Islet of Langerhans (tissue), 1 donor: ENCODE data around the gene CEP290.
A peak's percentile ranks its signal among the peaks of the same experiment; 100 is the strongest.
"Not testable (repeated sequence)": the region's sequence is repeated elsewhere in the genome, so short reads cannot be mapped to it uniquely, and the experiment has no call there.

Experiments
- FAIRE-seq: peaks from one replicate; lab custom pipeline; 2011; peaks lifted over from hg19 to GRCh38; lab: Jason Lieb, UNC

Gene CEP290

DNA sequence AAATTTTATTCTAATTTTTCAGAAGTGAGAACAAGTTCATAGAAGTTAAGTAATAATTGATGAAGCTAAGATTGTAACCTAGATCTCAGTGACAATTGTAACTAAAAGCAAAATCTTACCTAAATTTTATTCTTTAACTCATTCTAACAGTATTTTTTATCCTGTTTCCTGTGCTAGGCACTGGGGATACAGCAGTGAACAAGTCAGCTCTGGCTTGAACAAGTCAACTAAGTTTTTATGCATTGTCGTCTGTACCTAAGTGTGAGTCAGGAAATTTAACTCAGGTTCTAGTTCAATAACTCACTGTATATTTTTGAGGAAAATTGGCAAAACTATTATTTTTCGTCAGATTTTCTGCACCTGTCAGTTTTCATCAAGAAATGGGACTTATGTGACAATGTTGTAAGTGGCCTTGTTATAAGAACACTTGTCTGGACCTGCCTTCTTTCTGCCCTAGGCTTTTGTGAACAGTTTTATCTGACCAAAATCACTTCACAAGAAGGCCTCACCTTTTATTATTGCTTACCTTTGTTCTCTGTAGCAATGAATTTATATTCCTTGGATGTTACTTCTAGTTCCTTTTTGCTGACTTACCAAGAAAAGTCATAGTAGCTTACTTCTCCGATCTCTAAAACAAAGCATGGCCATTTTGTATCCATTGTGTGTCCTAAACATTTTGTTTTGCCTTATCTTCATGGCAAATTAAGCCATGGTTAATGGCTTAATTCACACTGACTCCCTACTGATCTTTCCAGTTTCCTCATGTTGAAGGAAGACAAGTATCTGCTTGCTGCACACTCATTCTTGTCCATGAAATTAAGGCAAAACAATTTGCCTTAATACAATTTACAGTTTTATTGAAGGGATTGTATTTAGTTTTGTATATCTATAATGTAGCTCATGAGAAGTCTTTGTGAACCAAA lies 2.9 kb upstream of the CEP290 start:
- FAIRE-seq = no peak

DNA sequence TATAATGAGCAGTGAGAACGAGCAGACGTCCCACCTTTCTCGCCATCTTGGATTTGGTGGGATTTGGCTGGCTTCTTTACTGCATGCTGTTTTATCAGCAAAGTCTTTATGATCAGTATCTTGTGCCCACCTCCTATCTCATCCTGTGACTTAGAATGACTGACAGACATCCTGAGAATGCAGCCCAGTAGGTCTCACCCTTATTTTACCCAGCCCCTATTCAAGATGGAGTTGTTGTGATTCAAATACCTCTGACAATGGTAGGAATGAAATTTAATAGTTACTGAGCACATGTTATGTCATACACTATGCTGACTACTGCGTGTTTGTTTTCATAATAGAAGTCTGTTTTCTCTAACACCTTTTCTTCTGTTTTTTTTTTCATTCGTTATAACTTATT lies 2.1 kb upstream of the CEP290 start:
- FAIRE-seq = no peak

DNA sequence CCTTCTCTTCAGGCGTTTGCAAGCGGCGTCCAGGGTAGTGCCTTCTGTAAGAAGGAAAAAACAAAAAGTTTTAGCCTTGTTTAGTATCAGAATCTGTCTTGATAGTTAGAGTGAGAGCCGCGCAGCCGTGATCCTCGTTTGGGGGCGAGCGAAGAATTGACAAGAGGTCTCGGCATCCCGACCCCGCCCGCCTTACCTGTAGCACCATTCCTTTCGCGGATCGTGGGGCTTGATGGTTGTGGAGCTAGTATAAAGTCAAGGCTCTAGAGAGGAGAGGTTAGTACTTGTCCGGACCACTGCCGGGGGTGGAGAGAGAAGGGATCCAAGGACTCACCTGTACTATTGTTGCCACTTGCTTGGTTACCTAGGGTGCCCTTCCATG lies 713 bp upstream of the CEP290 start:
- FAIRE-seq = no peak

DNA sequence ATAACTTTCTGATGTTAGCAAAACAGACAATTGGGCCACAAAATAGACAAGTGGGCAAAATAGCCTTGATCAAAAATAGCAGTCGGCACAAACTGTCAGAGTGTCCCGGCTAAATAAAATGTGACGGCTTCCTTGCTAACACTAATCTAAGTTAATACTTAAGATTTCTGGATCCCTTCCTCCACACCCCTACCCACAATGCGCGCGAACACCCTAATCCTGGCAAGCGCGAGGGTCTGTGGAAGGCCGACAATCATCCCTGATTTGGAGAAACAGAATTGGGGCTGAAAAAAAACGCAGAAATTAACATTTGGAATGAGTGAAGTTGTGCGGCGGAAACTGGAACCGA lies 489 bp downstream of the CEP290 start:
- FAIRE-seq = no peak

DNA sequence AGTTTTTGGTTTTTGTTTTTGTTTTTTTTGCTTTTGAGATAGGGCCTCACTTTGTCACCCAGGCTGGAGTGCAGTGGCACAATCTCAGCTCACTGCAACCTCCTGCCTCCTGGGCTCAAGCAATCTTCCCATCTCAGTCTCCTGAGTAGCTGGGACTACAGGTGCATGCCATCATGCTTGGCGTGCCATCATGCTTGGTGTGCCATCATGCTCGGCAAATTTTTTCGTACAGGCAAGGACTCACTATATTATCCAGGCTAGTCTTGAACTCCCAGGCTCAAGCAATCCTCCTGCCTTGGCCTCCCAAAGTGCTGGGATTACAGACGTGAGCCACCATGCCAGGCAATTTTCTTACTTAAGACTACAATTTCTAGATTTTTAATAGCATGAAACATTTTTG lies 2.2 kb downstream of the CEP290 start:
- not testable (repeated sequence) for FAIRE-seq

DNA sequence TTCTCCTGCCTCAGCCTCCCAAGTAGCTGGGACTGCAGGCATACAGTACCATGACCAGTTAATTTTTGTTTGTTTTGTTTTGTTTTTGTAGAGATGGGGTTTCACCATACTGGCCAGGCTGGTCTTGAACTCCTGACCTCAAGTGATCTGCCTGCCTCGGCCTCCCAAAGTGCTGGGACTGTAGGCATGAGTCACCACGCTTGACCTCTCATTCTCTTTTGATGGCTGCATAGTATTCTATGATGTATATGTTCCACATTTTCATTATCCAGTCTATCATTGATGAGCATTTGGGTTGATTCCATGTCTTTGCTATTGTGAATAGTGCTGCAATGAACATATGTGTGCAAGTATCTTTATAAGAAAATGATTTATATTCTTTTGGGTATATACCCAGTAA lies 8.7 kb downstream of the CEP290 start:
- FAIRE-seq = not testable (repeated sequence)

DNA sequence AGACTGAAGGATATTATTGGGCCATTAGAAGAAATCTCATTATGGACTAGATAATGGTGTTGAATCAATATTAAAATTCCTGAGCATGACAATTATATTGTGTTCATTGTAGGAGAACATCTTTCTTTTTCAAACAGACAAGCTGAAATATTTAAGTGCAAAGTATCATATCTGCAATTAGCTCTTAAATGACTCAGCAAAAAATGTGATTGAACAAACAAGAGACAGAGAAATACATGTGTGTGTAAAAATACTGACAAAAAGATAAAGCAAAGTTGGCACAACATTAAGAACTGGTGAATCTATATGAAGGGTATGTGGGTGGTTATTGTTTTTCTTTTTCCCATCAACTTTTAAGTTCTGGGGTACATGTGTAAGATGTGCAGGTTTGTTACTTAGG lies 9.5 kb downstream of the CEP290 start:
- peak; percentile 82 for FAIRE-seq

DNA sequence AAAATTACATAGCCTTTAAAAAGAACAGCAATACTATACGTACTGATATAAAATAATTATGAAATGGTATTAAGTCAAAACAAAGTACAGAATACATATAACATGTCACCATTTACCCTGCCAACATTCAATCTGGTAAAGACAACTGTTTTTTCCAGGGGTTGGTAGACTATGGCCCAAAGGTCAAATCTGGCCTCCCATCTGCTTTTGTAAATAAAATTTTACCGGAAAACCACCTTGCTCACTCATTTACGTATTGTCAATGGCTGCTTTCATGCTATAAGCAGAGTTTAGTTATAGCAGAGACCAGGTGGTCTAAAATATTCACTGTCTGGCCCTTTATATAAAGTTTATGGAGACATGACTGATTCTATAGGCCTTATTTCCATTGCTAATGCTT lies 14.0 kb downstream of the CEP290 start:
- no peak for FAIRE-seq

DNA sequence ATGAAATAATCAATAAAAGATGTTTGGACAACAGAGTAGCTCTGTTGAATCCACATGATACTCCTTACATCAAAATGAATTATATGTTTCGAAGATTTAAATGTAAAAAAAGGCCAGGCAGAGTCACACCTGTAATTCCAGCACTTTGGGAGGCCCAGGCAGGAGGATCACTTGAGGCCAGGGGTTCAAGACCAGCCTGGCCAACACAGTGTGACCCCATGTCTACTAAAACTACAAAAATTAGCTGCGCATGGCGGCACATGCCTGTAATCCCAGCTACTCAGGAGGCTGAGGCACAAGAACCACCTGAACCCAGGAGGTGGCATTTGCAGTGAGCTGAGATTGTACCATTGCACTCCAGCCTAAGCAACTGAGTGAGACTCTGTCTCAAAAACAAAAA lies 14.8 kb downstream of the CEP290 start:
- no peak for FAIRE-seq

DNA sequence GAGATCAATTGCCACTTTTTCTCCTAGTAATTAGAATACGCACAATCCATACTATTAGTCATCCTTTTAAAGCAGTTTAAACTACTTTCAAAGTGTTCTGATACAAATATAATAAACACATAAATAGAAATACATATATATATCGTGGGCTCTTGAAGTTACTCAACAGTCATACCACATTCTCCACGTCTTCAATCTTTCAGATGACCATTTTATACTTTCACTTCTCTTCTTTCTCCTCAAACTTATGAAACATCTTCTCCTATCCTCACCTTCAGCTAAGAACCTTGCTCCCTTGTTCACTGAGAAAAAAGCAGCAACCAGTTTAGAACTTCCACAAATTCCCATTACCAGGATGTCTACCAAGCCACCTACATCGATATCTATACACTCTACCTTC lies 19.2 kb downstream of the CEP290 start:
- FAIRE-seq = no peak

DNA sequence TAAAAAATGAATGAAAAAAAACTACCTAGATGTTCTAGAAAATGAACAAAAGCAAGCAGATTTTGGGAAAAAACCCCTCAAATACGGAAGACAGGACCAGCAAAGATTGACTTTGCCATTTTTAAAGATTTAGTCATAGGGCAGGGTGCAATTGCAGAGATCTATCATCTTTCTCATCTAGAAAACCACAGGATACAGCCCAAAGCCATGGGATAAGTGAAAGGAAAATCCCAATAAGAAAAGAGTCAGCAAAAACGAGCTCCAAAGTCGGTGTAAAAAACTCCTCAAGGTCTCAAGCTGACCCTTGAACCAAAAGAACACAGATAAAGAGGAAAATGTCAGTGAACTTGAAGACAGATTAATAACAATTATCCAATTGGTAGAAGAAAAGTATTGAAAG lies 28.0 kb downstream of the CEP290 start:
- FAIRE-seq = no peak

DNA sequence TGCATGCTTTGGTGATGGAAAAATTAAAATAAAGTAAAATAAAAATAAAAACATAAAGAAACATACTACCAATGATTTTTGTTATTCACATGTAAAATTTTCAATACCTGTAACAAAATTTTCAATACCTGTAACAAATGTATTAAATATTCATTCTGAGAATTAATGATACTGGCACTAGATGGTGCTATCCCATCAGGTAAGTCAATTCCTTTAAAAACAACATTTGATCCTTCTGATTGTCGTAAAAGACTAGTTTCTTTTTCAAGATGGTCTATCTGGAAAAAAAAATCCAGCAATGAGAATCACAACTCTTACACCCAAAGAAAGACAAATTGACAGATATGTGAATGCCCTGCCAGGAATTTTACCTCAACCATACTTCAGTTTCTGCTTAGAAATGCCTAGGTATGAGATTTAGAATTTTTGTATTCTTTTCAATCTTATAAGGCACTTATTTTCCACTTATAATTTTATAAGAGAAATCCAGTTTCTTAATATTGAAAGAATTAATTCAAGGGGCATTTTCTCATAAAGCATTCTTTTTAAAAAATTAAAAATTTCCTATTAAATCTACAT lies 30.7 kb downstream of the CEP290 start:
- FAIRE-seq = peak; percentile 99

DNA sequence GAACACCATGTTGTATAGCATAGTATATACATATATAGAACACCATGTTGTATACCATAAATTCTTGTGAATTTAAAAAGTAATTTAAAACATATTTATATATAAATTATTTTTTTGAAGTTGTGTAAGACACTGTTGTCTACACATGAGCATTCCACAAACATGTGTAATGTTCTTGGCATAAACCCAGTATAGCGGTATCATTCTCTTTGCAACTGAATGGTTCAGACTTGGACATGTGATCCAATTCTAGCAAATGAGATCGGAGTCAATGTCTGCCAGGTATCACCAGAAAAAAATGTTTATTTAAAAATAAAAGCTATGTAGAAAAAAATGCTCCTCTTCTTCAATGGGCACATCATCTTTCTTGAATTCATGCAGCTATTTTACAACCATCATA lies 33.9 kb downstream of the CEP290 start:
- peak; percentile 70 for FAIRE-seq

DNA sequence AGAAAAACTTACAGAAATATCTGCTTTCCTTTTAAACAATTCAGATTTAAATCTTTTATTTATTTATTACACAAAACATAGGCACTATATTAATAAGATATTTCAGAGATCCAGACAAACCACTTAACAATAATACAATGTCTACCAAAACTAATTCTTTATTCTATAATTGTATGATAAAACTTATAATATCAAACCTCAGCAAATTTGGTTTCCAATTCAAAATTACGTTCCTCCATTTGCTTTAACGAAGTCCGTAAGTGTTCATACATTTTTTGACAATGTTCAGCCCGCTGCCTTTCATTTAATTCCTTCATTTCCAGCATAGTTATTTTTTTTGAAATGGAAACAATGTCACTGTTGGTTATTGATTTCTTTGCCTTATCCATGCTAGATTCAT lies 48.3 kb downstream of the CEP290 start:
- no peak for FAIRE-seq

DNA sequence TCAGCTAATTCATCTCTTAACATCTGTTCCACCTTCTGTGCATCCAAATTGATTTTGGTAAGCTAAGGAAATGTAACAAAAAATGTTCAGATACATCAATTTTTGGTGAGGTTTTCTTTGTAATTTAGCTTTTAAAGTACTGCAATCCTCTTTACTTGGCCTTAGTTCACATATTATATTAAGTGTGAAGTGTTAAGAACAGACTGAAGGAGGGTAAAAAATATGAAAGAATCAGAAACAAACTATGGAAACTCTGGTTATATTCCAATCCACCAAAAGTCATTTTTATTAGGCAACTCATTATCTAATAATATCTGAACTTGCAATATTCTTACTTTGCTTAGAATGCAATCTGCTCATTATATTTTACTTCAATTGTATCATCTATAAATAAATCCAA lies 49.1 kb downstream of the CEP290 start:
- no peak for FAIRE-seq

DNA sequence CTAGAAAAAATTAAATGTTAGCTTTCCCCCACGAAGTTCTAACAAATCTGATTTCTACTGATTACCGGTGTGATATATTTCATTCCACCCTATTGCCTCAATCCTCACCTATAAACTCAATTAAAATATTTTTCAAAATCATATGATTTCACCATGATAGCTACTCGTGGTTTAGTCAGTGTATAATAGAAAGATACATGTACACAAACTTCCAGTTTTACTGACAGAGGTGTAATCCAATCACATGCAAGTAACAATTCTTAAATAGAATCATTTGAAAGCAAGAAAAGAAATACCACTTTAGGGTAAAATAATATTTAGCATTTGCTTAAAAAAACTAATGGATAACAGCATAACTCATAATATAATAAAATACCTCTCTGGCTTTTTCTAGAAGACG lies 57.7 kb downstream of the CEP290 start:
- FAIRE-seq = no peak

DNA sequence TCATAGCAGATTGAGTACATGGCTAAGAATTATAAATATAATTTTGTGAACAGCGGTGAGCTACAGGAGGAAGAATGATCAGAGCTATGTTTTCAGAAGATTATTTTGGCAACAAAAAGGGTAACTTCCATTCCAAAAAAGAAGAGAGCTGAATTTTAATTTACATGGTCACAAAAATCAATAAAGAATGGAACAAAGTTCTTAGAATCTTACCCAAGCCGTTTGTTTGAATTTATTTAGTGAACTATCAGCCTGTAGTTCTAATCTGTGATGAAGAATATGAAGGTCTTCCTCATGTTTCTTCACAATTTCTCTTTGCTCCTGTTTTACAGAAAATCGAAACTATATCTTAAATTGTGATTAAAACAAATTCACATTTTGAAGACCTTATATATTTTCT lies 58.3 kb downstream of the CEP290 start:
- no peak for FAIRE-seq

DNA sequence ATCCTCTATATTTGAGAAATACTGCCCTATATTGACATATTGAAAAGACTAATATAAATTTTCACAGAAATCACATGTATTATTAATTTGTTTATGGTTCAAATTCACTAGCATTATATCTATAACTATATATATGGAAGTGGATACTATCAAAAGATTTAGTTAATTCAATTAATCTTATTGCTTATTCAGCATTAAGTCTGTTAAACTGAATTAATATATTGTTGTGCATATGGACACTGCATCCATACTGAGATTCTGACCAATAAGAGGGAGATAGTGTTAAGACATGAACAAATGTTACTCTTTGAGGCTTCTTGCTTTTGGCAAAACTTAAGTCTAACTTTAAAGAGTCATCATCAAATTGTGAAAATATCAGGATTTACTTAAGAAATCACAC lies 60.6 kb downstream of the CEP290 start:
- no peak for FAIRE-seq

DNA sequence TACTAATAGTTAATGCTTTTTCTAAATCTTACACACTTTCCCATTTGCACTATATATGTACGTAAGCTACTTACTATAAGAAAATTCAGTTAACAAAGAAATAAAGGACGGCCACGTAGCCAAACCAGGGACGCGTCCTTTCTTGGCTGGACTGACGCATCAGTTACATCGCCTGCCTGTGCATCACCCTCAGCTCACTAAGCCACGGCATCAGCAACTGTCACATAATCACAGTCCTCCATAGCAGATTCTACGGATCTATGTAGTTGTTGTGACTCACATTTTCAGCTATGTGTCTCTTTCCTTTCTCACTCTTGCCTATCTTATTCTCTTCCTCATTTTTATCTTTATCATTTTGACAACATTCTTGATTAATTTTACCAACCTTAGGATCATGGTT lies 74.6 kb downstream of the CEP290 start:
- FAIRE-seq = no peak

DNA sequence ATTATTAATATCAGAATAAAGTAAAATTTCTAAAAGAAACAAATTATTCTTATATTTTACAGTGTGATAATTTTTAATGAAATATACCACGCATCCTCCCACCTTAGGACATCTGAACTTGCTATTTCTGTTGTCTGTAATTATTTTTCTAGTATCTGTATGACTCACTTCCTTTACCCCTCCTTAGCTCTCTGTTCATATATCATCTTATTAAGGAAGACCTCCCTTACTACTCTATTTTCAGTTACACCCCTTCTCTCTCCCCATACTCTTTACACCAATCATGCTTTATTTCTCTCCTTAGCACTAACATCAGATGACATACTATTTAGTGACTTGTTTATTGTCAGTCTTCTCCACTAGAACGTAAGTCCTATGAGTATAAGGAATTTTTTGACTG lies 78.5 kb downstream of the CEP290 start:
- FAIRE-seq = no peak

DNA sequence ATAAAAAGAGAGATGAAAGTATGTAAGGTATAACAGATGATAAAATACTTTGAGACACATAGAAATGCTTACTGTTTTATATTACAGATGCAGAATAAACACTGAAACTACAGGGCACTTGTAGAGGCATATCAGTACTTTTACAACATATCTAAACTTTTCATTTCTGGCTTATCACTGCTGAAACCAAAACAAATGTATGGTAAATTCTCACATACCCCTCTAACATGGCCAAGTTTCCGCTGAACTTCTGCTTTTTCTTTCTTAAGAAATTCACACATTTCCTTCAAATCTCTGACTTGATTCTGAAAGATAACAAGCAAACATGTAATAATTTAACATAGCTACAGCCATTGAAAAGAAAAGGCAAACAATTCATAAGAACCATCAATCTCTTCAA lies 79.4 kb downstream of the CEP290 start:
- FAIRE-seq = no peak

DNA sequence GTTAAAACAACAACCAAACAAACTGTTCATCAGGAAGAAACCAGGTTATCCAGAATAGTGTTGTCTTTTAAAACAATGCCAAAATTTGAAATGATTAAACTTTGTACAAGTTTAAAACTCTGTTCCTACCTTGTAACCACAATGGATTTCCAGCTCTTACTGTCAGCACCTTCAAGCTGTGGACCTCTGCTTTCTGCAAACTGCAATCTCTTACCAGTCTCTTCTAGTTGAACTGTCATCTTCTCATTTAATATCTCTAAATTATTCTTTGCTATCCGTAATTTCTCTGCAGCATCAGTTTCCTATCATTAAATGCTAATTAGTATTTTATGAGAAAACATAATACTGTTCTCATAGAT lies 83.2 kb downstream of the CEP290 start:
- no peak for FAIRE-seq

DNA sequence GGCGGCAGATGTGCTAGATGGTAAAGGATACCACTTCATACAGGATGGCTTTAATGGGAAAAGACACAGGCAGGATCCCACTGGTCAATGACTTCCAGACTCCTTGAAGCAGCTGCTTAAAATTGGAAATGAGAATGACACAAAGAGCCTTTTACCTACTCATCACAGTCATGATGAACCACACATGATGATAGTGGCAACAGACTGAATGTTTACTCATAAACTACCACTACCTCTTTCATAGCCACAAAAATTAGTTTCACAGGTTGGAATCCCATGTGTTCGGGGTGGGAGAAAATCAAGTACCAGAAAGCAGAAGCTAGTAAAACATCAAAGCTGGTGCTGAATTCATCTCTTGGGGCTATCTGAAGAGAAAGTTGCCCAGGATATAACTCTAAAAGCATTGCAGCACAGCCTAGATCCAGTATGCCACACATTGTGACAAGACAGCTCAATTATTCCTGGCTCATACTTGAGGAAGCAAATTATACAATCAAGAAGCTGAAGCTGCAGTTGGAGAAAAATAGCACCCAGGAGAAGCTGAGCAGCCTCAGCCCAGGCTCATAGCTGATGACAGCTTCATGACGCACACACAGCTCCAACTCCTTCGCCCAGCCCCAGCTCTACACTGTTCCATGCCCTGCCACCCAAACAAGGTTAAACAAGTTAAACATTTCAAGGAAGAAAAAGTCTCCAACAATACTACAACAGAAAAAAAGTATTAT lies 83.7 kb downstream of the CEP290 start:
- no peak for FAIRE-seq

DNA sequence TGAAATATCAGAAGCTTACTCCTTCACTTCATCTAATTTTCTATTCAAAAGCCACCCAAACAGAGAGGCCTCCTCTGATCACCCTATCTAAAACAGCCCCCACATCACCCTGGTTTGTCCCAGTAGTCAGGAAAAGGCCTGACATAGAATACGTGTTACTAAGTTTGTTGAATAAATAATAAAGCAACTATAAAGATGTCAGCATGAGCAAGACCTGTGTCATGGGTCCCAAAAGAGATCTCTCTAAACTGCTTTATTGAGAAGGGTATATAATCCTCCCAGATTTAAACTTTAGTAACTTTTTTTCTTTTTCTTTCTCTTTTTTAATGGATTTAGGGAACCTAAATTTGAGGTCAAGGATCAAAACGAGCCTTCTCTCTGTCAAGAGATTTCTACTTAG lies 85.3 kb downstream of the CEP290 start:
- FAIRE-seq = no peak
